Measurements from ENCODE around the gene MRPL41.
A peak's percentile ranks its signal among the peaks of the same experiment; 100 is the strongest.

The MRPL41 gene

DNA sequence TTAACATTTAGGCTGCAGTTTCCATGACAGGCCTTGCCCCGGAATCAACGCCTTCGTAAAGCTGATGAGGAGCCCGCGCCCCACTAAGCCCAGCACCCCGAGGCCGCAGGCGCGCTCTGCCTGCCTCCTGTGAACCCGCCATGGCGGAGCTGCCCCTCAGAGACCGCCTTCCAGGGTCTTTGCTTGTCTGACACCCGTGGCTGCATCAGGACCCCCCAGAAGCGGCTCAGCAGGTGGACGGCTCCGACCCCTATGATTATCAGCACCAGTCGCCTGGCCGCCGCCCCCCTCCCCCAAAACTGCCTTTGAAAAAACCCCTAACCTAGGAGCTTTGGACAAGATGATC is 27.6 kb downstream of the MRPL41 start:
- Histone ChIP-seq H4K8ac (ENCODE audit: low read length) (peak overlapping the region; percentile 98), H3K4me3 (ENCODE audit: insufficient read depth in 1 of 2, low read depth in 1 of 2, low read length in 2 of 2) (peak overlapping the region; percentile 37 to 84), H2BK120ac (ENCODE audit: low read depth, low read length) (peak overlapping the region; percentile 54), H3K27me3 (ENCODE audit: control insufficient read depth in 1 of 2, insufficient read depth in 1 of 2, low read length in 2 of 2) (no peaks in the 10 kb centered on the region), H3K27ac (ENCODE audit: low read length, poor library complexity, severe bottlenecking) (no peak overlapping the region), H3K18ac (ENCODE audit: low read depth in 1 of 2, low read length in 2 of 2) (peak overlapping the region; percentile 30 to 82), H3K4ac (ENCODE audit: low read depth in 1 of 2, low read length in 2 of 2) (peak overlapping the region in 1 of 2 experiments; percentile 52), H3K4me1 (ENCODE audit: control insufficient read depth, insufficient read depth, low read depth, low read length) (peaks cover 25% of the 10 kb centered on the region), H3K9me3 (ENCODE audit: control insufficient read depth, low read length) (no peaks in the 10 kb centered on the region), H3K4me2 (ENCODE audit: low read length, poor library complexity, severe bottlenecking) (peak overlapping the region; percentile 79), H2BK5ac (ENCODE audit: low read depth, low read length, poor library complexity, severe bottlenecking) (no peak overlapping the region), H4K91ac (ENCODE audit: low read length) (peak overlapping the region; percentile 34), H2BK12ac (ENCODE audit: low read length in 2 of 2) (no peak overlapping the region), H3K36me3 (ENCODE audit: control insufficient read depth in 1 of 2, insufficient read depth in 2 of 2, low read depth in 1 of 2, low read length in 2 of 2) (peaks cover 66% of the 10 kb centered on the region in 2 experiments), H3K23ac (ENCODE audit: low read length in 2 of 2) (no peak overlapping the region), H3K14ac (ENCODE audit: low read length in 2 of 2) (no peak overlapping the region), H3K79me1 (replicated peaks; ENCODE audit: low read length, poor library complexity, severe bottlenecking) (peaks cover 39% of the 10 kb centered on the region), H2BK15ac (ENCODE audit: low read depth, poor library complexity, severe bottlenecking) (no peak overlapping the region), H2AK5ac (ENCODE audit: low read length, severe bottlenecking) (no peak overlapping the region), H3K9ac (ENCODE audit: low read length) (peak overlapping the region; percentile 94), H2AFZ (ENCODE audit: low read depth, low read length) (peak overlapping the region; percentile 3)
- WGBS: 54% methylated on average over 19 of the region's 19 CpGs
- DNase-seq: no peak

- H3K9ac ChIP-seq (ENCODE audit: low read length): no peak overlapping the region
- 94% methylated on average over 23 of the region's 23 CpGs for WGBS
- H3K27ac ChIP-seq (ENCODE audit: low read length, poor library complexity, severe bottlenecking): no peak overlapping the region
Measured at GRCh38 chr9:137580209-137580953, 28.7 kb downstream of the MRPL41 start.

GRCh38 chr9:137580954-137581322 is 29.3 kb downstream of the MRPL41 start:
- Histone ChIP-seq H3K4me2 (ENCODE audit: low read length, poor library complexity, severe bottlenecking) (no peak overlapping the region), H3K9ac (ENCODE audit: low read length) (no peak overlapping the region), H3K14ac (ENCODE audit: low read length in 2 of 2) (no peak overlapping the region), H3K9me3 (ENCODE audit: control insufficient read depth, low read length) (no peaks in the 10 kb centered on the region), H2BK15ac (ENCODE audit: low read depth, poor library complexity, severe bottlenecking) (no peak overlapping the region), H3K27me3 (ENCODE audit: control insufficient read depth in 1 of 2, insufficient read depth in 1 of 2, low read length in 2 of 2) (no peaks in the 10 kb centered on the region), H2BK12ac (ENCODE audit: low read length in 2 of 2) (no peak overlapping the region), H2AK5ac (ENCODE audit: low read length, severe bottlenecking) (no peak overlapping the region), H3K27ac (ENCODE audit: low read length, poor library complexity, severe bottlenecking) (no peak overlapping the region), H3K23ac (ENCODE audit: low read length in 2 of 2) (no peak overlapping the region), H3K4ac (ENCODE audit: low read depth in 1 of 2, low read length in 2 of 2) (no peak overlapping the region), H3K4me3 (ENCODE audit: insufficient read depth in 1 of 2, low read depth in 1 of 2, low read length in 2 of 2) (no peak overlapping the region), H4K8ac (ENCODE audit: low read length) (no peak overlapping the region), H3K79me1 (replicated peaks; ENCODE audit: low read length, poor library complexity, severe bottlenecking) (peaks cover 33% of the 10 kb centered on the region), H3K4me1 (ENCODE audit: control insufficient read depth, insufficient read depth, low read depth, low read length) (peaks cover 23% of the 10 kb centered on the region), H4K91ac (ENCODE audit: low read length) (no peak overlapping the region), H3K36me3 (ENCODE audit: control insufficient read depth in 1 of 2, insufficient read depth in 2 of 2, low read depth in 1 of 2, low read length in 2 of 2) (peaks cover 60 to 65% of the 10 kb centered on the region in 2 experiments), H2AFZ (ENCODE audit: low read depth, low read length) (no peak overlapping the region), H2BK5ac (ENCODE audit: low read depth, low read length, poor library complexity, severe bottlenecking) (no peak overlapping the region), H2BK120ac (ENCODE audit: low read depth, low read length) (no peak overlapping the region), H3K18ac (ENCODE audit: low read depth in 1 of 2, low read length in 2 of 2) (no peak overlapping the region)
- no peak for DNase-seq
- 97% methylated on average over 4 of the region's 4 CpGs for WGBS

More at GRCh38 chr9:137580209-137580953, 28.7 kb downstream of the MRPL41 start:
- Histone ChIP-seq H3K4me2 (ENCODE audit: low read length, poor library complexity, severe bottlenecking) (no peak overlapping the region), H2BK15ac (ENCODE audit: low read depth, poor library complexity, severe bottlenecking) (no peak overlapping the region), H3K4ac (ENCODE audit: low read depth in 1 of 2, low read length in 2 of 2) (no peak overlapping the region), H3K4me1 (ENCODE audit: control insufficient read depth, insufficient read depth, low read depth, low read length) (peaks cover 25% of the 10 kb centered on the region), H3K18ac (ENCODE audit: low read depth in 1 of 2, low read length in 2 of 2) (no peak overlapping the region), H3K4me3 (ENCODE audit: insufficient read depth in 1 of 2, low read depth in 1 of 2, low read length in 2 of 2) (no peak overlapping the region), H3K27me3 (ENCODE audit: control insufficient read depth in 1 of 2, insufficient read depth in 1 of 2, low read length in 2 of 2) (no peaks in the 10 kb centered on the region), H3K79me1 (replicated peaks; ENCODE audit: low read length, poor library complexity, severe bottlenecking) (peaks cover 31% of the 10 kb centered on the region), H2BK5ac (ENCODE audit: low read depth, low read length, poor library complexity, severe bottlenecking) (no peak overlapping the region), H2AK5ac (ENCODE audit: low read length, severe bottlenecking) (no peak overlapping the region), H2AFZ (ENCODE audit: low read depth, low read length) (no peak overlapping the region), H3K9me3 (ENCODE audit: control insufficient read depth, low read length) (no peaks in the 10 kb centered on the region), H2BK12ac (ENCODE audit: low read length in 2 of 2) (no peak overlapping the region), H3K14ac (ENCODE audit: low read length in 2 of 2) (no peak overlapping the region), H4K91ac (ENCODE audit: low read length) (no peak overlapping the region), H2BK120ac (ENCODE audit: low read depth, low read length) (no peak overlapping the region), H4K8ac (ENCODE audit: low read length) (no peak overlapping the region), H3K23ac (ENCODE audit: low read length in 2 of 2) (no peak overlapping the region), H3K36me3 (ENCODE audit: control insufficient read depth in 1 of 2, insufficient read depth in 2 of 2, low read depth in 1 of 2, low read length in 2 of 2) (peaks cover 60 to 65% of the 10 kb centered on the region in 2 experiments)
- no peak for DNase-seq

- Histone ChIP-seq H3K4me2 (ENCODE audit: low read length, poor library complexity, severe bottlenecking) (no peak overlapping the region), H2BK12ac (ENCODE audit: low read length in 2 of 2) (no peak overlapping the region), H2BK120ac (ENCODE audit: low read depth, low read length) (no peak overlapping the region), H3K4me3 (ENCODE audit: insufficient read depth in 1 of 2, low read depth in 1 of 2, low read length in 2 of 2) (no peak overlapping the region), H3K18ac (ENCODE audit: low read depth in 1 of 2, low read length in 2 of 2) (no peak overlapping the region), H4K91ac (ENCODE audit: low read length) (no peak overlapping the region), H2BK5ac (ENCODE audit: low read depth, low read length, poor library complexity, severe bottlenecking) (no peak overlapping the region), H3K23ac (ENCODE audit: low read length in 2 of 2) (no peak overlapping the region), H2BK15ac (ENCODE audit: low read depth, poor library complexity, severe bottlenecking) (no peak overlapping the region), H3K79me1 (replicated peaks; ENCODE audit: low read length, poor library complexity, severe bottlenecking) (peaks cover 34% of the 10 kb centered on the region), H3K9ac (ENCODE audit: low read length) (no peak overlapping the region), H3K36me3 (ENCODE audit: control insufficient read depth in 1 of 2, insufficient read depth in 2 of 2, low read depth in 1 of 2, low read length in 2 of 2) (peaks cover 62 to 66% of the 10 kb centered on the region in 2 experiments), H3K4me1 (ENCODE audit: control insufficient read depth, insufficient read depth, low read depth, low read length) (peaks cover 21% of the 10 kb centered on the region), H4K8ac (ENCODE audit: low read length) (no peak overlapping the region), H2AK5ac (ENCODE audit: low read length, severe bottlenecking) (no peak overlapping the region), H3K4ac (ENCODE audit: low read depth in 1 of 2, low read length in 2 of 2) (no peak overlapping the region), H3K27ac (ENCODE audit: low read length, poor library complexity, severe bottlenecking) (no peak overlapping the region), H3K9me3 (ENCODE audit: control insufficient read depth, low read length) (no peaks in the 10 kb centered on the region), H3K27me3 (ENCODE audit: control insufficient read depth in 1 of 2, insufficient read depth in 1 of 2, low read length in 2 of 2) (no peaks in the 10 kb centered on the region), H3K14ac (ENCODE audit: low read length in 2 of 2) (no peak overlapping the region), H2AFZ (ENCODE audit: low read depth, low read length) (no peak overlapping the region)
- no peak for DNase-seq
- WGBS: 92% methylated on average over 22 of the region's 22 CpGs
Measured at GRCh38 chr9:137581361-137582285, 29.9 kb downstream of the MRPL41 start.
